ENCODE results near the gene SPACA6. TPM values are rescaled to one million over a fixed set of nuclear protein-coding genes. Genes with fewer than 3 reads are reported as not detected.

SPACA6 gene
- total RNA-seq, 1 experiment from 2014 or later = 4.7 TPM

- in situ Hi-C loops (cut with HindIII; ENCODE audit: low sequenced_read_pairs) = no loop called here
- peak; percentile 62 for DNase-seq (ENCODE audit: low spot score)
Observed at GRCh38 chr19:51702103-51702824, 9.1 kb downstream of the SPACA6 start.

- peak; percentile 37 for DNase-seq (ENCODE audit: low spot score)
- in situ Hi-C loops (cut with HindIII; ENCODE audit: low sequenced_read_pairs) = no loop called here
Observed at GRCh38 chr19:51702825-51703574, 9.9 kb downstream of the SPACA6 start.

GRCh38 chr19:51703575-51704515, 10.7 kb downstream of the SPACA6 start:
- DNase-seq (ENCODE audit: low spot score) = peak; percentile 88
- in situ Hi-C loops (cut with HindIII; ENCODE audit: low sequenced_read_pairs) = no loop called here

GRCh38 chr19:51704626-51705025, 11.5 kb downstream of the SPACA6 start:
- in situ Hi-C loops (cut with HindIII; ENCODE audit: low sequenced_read_pairs) = no loop called here

GRCh38 chr19:51706296-51706695, 13.2 kb downstream of the SPACA6 start:
- in situ Hi-C loops (cut with HindIII; ENCODE audit: low sequenced_read_pairs) = no loop called here
- DNase-seq (ENCODE audit: low spot score) = no peak

More at GRCh38 chr19:51704626-51705025, 11.5 kb downstream of the SPACA6 start:
- DNase-seq (ENCODE audit: low spot score) = no peak

- in situ Hi-C loops (cut with HindIII; ENCODE audit: low sequenced_read_pairs) = no loop called here
- DNase-seq (ENCODE audit: low spot score) = no peak
Observed at GRCh38 chr19:51706885-51707284, 13.8 kb downstream of the SPACA6 start.

- in situ Hi-C loops (cut with HindIII; ENCODE audit: low sequenced_read_pairs) = no loop called here
- peak; percentile 72 for DNase-seq (ENCODE audit: low spot score)
Observed at GRCh38 chr19:51708811-51709210, 15.7 kb downstream of the SPACA6 start.

- DNase-seq (ENCODE audit: low spot score) = no peak
- in situ Hi-C loops (cut with HindIII; ENCODE audit: low sequenced_read_pairs) = no loop called here
Observed at GRCh38 chr19:51709575-51709974, 16.4 kb downstream of the SPACA6 start.

- DNase-seq (ENCODE audit: low spot score) = no peak
- in situ Hi-C loops (cut with HindIII; ENCODE audit: low sequenced_read_pairs) = no loop called here
Observed at GRCh38 chr19:51710163-51710562, 17.0 kb downstream of the SPACA6 start.

- no peak for DNase-seq (ENCODE audit: low spot score)
- in situ Hi-C loops (cut with HindIII; ENCODE audit: low sequenced_read_pairs) = no loop called here
Observed at GRCh38 chr19:51711702-51712101, 18.6 kb downstream of the SPACA6 start.

GRCh38 chr19:51712461-51713081, 19.4 kb downstream of the SPACA6 start:
- peak; percentile 22 for DNase-seq (ENCODE audit: low spot score)
- in situ Hi-C loops (cut with HindIII; ENCODE audit: low sequenced_read_pairs) = no loop called here

GRCh38 chr19:51713319-51714285, 20.5 kb downstream of the SPACA6 start:
- in situ Hi-C loops (cut with HindIII; ENCODE audit: low sequenced_read_pairs) = no loop called here
- DNase-seq (ENCODE audit: low spot score) = no peak

GRCh38 chr19:51714848-51715247, 21.7 kb downstream of the SPACA6 start:
- no peak for DNase-seq (ENCODE audit: low spot score)
- in situ Hi-C loops (cut with HindIII; ENCODE audit: low sequenced_read_pairs) = no loop called here

- in situ Hi-C loops (cut with HindIII; ENCODE audit: low sequenced_read_pairs) = no loop called here
- no peak for DNase-seq (ENCODE audit: low spot score)
Observed at GRCh38 chr19:51715850-51716249, 22.7 kb downstream of the SPACA6 start.

- no peak for DNase-seq (ENCODE audit: low spot score)
- in situ Hi-C loops (cut with HindIII; ENCODE audit: low sequenced_read_pairs) = no loop called here
Observed at GRCh38 chr19:51716925-51717324, 23.8 kb downstream of the SPACA6 start.

- DNase-seq (ENCODE audit: low spot score) = peak; percentile 55
- in situ Hi-C loops (cut with HindIII; ENCODE audit: low sequenced_read_pairs) = no loop called here
Observed at GRCh38 chr19:51719251-51719988, 26.3 kb downstream of the SPACA6 start.

- no peak for DNase-seq (ENCODE audit: low spot score)
- in situ Hi-C loops (cut with HindIII; ENCODE audit: low sequenced_read_pairs) = no loop called here
Observed at GRCh38 chr19:51721905-51722304, 28.8 kb downstream of the SPACA6 start.
